ENCODE results near the gene FKBP2. TPM values are rescaled to one million over a fixed set of nuclear protein-coding genes. Genes with fewer than 3 reads are reported as not detected.

Gene FKBP2
- total RNA-seq, 3 donors from 2014 or later, result 67.5 to 91.0 (median 75.8) TPM

DNA sequence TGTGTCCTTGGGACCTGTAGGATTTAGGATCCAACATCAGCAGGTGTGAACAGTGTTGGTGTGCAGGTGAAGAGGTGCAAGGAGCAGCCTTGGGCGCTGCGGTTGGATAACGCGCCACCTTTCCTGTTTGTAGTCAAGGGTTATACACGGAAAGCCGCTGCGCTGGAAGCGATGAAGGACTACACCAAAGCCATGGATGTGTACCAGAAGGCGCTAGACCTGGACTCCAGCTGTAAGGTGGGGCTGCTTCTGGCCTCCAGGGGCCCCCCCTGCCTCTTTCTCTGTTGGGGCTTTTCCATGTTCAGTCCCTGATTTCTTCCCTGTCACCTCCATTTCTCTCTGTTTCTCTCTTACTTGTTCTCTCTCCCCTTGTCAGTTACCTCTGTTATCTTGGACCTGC, 37.9 kb upstream of the FKBP2 start:
- Histone ChIP-seq H3K36me3 (ENCODE audit: low read depth) (peaks cover 14% of the 10 kb centered on the region), H3K4me3 (no peak overlapping the region), H3K9me3 (no peaks in the 10 kb centered on the region), H3K4me1 (ENCODE audit: low read depth) (peaks cover 29% of the 10 kb centered on the region)
- DNase-seq, result no peak
- TF ChIP-seq, protein P1, sequence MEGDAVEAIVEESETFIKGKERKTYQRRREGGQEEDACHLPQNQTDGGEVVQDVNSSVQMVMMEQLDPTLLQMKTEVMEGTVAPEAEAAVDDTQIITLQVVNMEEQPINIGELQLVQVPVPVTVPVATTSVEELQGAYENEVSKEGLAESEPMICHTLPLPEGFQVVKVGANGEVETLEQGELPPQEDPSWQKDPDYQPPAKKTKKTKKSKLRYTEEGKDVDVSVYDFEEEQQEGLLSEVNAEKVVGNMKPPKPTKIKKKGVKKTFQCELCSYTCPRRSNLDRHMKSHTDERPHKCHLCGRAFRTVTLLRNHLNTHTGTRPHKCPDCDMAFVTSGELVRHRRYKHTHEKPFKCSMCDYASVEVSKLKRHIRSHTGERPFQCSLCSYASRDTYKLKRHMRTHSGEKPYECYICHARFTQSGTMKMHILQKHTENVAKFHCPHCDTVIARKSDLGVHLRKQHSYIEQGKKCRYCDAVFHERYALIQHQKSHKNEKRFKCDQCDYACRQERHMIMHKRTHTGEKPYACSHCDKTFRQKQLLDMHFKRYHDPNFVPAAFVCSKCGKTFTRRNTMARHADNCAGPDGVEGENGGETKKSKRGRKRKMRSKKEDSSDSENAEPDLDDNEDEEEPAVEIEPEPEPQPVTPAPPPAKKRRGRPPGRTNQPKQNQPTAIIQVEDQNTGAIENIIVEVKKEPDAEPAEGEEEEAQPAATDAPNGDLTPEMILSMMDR (IDR thresholded peaks at IDR 0.05), result no peak
- no peak for ATAC-seq
- intact Hi-C loops (cut with DNase I, micrococcal nuclease), result loop anchor here in 1 of 2 donors (10.0 kb wide), 1 partner anchor 102 kb away; the partner anchor contains the start of genes CATSPERZ and ESRRA

GRCh38 chr11:64203421-64204079, 37.3 kb upstream of the FKBP2 start:
- TF ChIP-seq, protein P1 (IDR thresholded peaks at IDR 0.05), result no peak
- H3K36me3 ChIP-seq (ENCODE audit: low read depth), result peaks cover 14% of the 10 kb centered on the region
- intact Hi-C loops (cut with DNase I, micrococcal nuclease), result loop anchor here in 1 of 2 donors (10.0 kb wide), 1 partner anchor 101 kb away; the partner anchor contains the start of genes CATSPERZ and ESRRA
- no peaks in the 10 kb centered on the region for H3K9me3 ChIP-seq
- DNase-seq (no peak), ATAC-seq (no peak)
- H3K4me1 ChIP-seq (ENCODE audit: low read depth), result peaks cover 32% of the 10 kb centered on the region
- H3K4me3 ChIP-seq, result no peak overlapping the region

GRCh38 chr11:64204080-64204440, 36.8 kb upstream of the FKBP2 start:
- TF ChIP-seq, protein P1 (IDR thresholded peaks at IDR 0.05), result no peak
- peaks cover 14% of the 10 kb centered on the region for H3K36me3 ChIP-seq (ENCODE audit: low read depth)
- H3K9me3 ChIP-seq, result no peaks in the 10 kb centered on the region
- ATAC-seq (no peak), DNase-seq (peak in 1 of 3 donors; percentile 35)
- H3K4me1 ChIP-seq (ENCODE audit: low read depth), result peaks cover 32% of the 10 kb centered on the region
- intact Hi-C loops (cut with DNase I, micrococcal nuclease), result loop anchor here in 1 of 2 donors (10.0 kb wide), 1 partner anchor 101 kb away; the partner anchor contains the start of genes CATSPERZ and ESRRA
- H3K4me3 ChIP-seq, result no peak overlapping the region

DNA sequence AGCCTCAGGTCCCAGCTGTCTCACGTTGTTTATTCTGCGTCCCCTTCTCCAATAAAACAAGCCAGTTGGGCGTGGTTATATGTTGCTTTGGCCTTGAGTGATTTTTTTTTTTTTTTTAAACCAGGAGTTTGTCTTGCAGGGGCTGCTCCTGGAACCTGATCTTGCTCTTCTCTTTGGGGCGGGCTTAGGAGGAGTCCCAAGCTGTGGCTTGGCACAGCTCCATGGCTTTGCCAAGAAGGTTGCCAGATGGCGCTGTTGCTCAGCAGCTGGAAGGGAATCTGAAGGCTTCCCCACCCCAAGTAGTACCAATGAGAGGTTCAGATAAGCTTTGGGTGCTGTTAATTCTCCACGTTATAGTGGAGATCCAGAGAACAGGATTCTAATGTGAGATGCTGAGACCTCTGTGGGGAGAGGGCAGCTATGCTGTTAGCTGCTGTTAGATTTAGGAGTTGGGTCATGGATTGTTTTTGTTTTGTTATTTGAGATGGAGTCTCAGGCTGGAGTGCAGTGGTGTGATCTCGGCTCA, 36.4 kb upstream of the FKBP2 start:
- DNase-seq (peak; percentile 89 to 96 (median 93)), ATAC-seq (peak; percentile 74)
- Histone ChIP-seq H3K4me1 (ENCODE audit: low read depth) (peaks cover 32% of the 10 kb centered on the region), H3K9me3 (no peaks in the 10 kb centered on the region), H3K4me3 (no peak overlapping the region), H3K36me3 (ENCODE audit: low read depth) (peaks cover 14% of the 10 kb centered on the region)
- TF ChIP-seq, protein P1 (IDR thresholded peaks at IDR 0.05), result peak; percentile 59
- intact Hi-C loops (cut with DNase I, micrococcal nuclease), result loop anchor here in 1 of 2 donors (10.0 kb wide), 1 partner anchor 100 kb away; the partner anchor contains the start of genes CATSPERZ and ESRRA

DNA sequence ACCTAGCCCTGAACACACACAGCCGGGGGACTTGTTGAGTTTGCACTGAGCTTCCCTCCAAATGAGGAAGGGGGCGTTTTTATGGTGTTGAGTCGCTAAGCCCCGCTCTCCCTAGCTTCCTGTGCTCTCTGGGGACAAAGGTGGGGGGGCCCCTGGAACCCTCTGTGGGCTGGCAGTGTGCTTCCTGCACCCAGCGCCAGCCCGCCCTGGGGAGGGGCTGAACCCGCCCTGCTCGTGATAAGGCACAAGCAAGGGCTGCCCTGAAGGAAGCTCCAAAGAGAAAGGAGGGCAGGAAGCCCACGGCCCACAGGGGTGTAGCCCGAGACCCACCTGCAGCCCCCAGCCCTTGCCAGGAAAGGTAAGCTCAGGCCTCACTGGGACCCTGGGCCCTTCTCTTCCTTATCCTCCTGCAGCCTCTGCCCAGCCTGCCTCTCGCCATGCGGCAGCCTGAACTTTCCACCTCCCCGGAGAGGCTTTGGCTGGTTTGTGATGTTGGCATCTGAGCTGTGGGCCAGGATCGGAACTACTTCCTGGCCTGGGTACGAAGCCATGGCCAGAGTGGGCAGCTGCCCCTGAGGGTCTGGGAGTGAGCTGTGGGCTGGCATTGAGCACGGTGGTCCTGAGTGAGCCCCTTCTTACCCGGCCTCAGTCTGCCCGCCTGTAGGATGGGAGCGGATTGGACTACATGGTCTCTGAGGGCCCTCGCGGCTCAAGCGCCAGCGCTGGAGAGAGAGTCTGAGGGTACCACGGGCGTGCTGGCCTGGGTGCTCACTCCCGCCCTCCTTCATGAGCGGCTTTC, 34.2 kb upstream of the FKBP2 start, which contains the start of gene FERMT3:
TSS of gene FERMT3 (plus strand) at position 265 of the 799 bp plus-strand sequence. CDS start 644 bp downstream, outside the sequence.
- TF ChIP-seq, protein P1 (IDR thresholded peaks at IDR 0.05), result no peak
- ATAC-seq (peak; percentile 85), DNase-seq (peak; percentile 90 to 95 (median 92))
- Histone ChIP-seq H3K4me1 (ENCODE audit: low read depth) (peaks cover 32% of the 10 kb centered on the region), H3K36me3 (ENCODE audit: low read depth) (peaks cover 12% of the 10 kb centered on the region), H3K4me3 (peak within 1 kb of the TSS; percentile 9), H3K9me3 (no peaks in the 10 kb centered on the region)
- intact Hi-C loops (cut with DNase I, micrococcal nuclease), result loop anchor here (5.0 to 10.0 kb wide), 2 partner anchors 96 to 98 kb away; partner anchors contain the start of genes CATSPERZ (in 2 of the 2) and ESRRA (in 1 of the 2)

All from mucosa of descending colon (tissue), 3 donors.